NK-92 treated with Interleukin-12 subunit alpha and Interleukin-12 subunit beta, amount 100 ng/mL, for 24 hours (cell line): Measurements from ENCODE around the gene LRBA.

Experiments used
- DNase-seq: peaks from one replicate; lab custom pipeline; 2025; lab: John Stamatoyannopoulos, UW

The LRBA gene

GRCh38 chr4:150493851-150494250 is 521.2 kb downstream of the LRBA start:
- no peak for DNase-seq

- DNase-seq: no peak
Observed at GRCh38 chr4:150491132-150492049, 523.7 kb downstream of the LRBA start.

- no peak for DNase-seq
Observed at GRCh38 chr4:150482581-150482980, 532.5 kb downstream of the LRBA start.

GRCh38 chr4:150479657-150480056 is 535.4 kb downstream of the LRBA start:
- no peak for DNase-seq

GRCh38 chr4:150477869-150478268 is 537.2 kb downstream of the LRBA start:
- no peak for DNase-seq

- no peak for DNase-seq
Observed at GRCh38 chr4:150476776-150477175, 538.3 kb downstream of the LRBA start.

- DNase-seq: no peak
Observed at GRCh38 chr4:150475763-150476162, 539.3 kb downstream of the LRBA start.

- DNase-seq: no peak
Observed at GRCh38 chr4:150464523-150464922, 550.6 kb downstream of the LRBA start.

GRCh38 chr4:150462743-150463142 is 552.3 kb downstream of the LRBA start:
- DNase-seq: no peak

GRCh38 chr4:150461957-150462356 is 553.1 kb downstream of the LRBA start:
- DNase-seq: no peak

GRCh38 chr4:150457802-150458201 is 557.3 kb downstream of the LRBA start:
- DNase-seq: no peak

- DNase-seq: no peak
Observed at GRCh38 chr4:150451883-150452282, 563.2 kb downstream of the LRBA start.

- DNase-seq: no peak
Observed at GRCh38 chr4:150447356-150447755, 567.7 kb downstream of the LRBA start.

GRCh38 chr4:150439451-150439933 is 575.6 kb downstream of the LRBA start:
- no peak for DNase-seq

- DNase-seq: no peak
Observed at GRCh38 chr4:150436598-150437370, 578.3 kb downstream of the LRBA start.

- DNase-seq: no peak
Observed at GRCh38 chr4:150431221-150431620, 583.9 kb downstream of the LRBA start.

GRCh38 chr4:150425161-150425560 is 589.9 kb downstream of the LRBA start:
- DNase-seq: no peak

GRCh38 chr4:150423503-150423902 is 591.6 kb downstream of the LRBA start:
- no peak for DNase-seq

GRCh38 chr4:150423074-150423473 is 592.0 kb downstream of the LRBA start:
- DNase-seq: no peak

GRCh38 chr4:150421612-150422011 is 593.5 kb downstream of the LRBA start:
- no peak for DNase-seq

- DNase-seq: no peak
Observed at GRCh38 chr4:150419939-150420338, 595.1 kb downstream of the LRBA start.

GRCh38 chr4:150418757-150419410 is 596.2 kb downstream of the LRBA start:
- DNase-seq: no peak
